Diencephalon (tissue), 1 donor: ENCODE measurements around the gene BMP4. TPM values are rescaled to one million over a fixed set of nuclear protein-coding genes. Genes with fewer than 3 reads are reported as not detected.

Source experiments
- small RNA-seq: library from RNA; depleted of rRNA; stranded (forward); fragments of <200 nt; gene quantifications from one replicate; pipeline ENCODE3, GENCODE V24; 2014
- total RNA-seq: library from RNA; depleted of rRNA; stranded (reverse); fragments of >200 nt; gene quantifications from one replicate; pipeline ENCODE4 v1.2.3, GENCODE V29; 2014

BMP4 gene
- total RNA-seq = 3.0 TPM

GRCh38 chr14:53956427-53957201, at the start of gene BMP4:
TSS of gene BMP4 (minus strand) at chr14:53956825. CDS start at chr14:53952222, 4,603 bp downstream.

Small RNA genes within 50 kb of the gene (small RNA-seq; reads per million reads assigned to genes)
- not detected for gene MIR5580
